NCI-H69 (cell line): ENCODE measurements around the gene RCSD1.
"Not testable (repeated sequence)": the region's sequence is repeated elsewhere in the genome, so short reads cannot be mapped to it uniquely, and the experiment has no call there.

Experiments used
- DNase-seq: peaks from one replicate; lab custom pipeline; 2025; lab: John Stamatoyannopoulos, UW

RCSD1 gene

GRCh38 chr1:167629681-167630567 is at the start of gene RCSD1:
TSS of gene RCSD1 (plus strand) at chr1:167630232. CDS start at chr1:167630424, 192 bp downstream.
- DNase-seq, result peak; percentile 18

- DNase-seq, result no peak
Measured at GRCh38 chr1:167582064-167582463, 48.0 kb upstream of the RCSD1 start.

- no peak for DNase-seq
Measured at GRCh38 chr1:167582722-167583121, 47.3 kb upstream of the RCSD1 start.

GRCh38 chr1:167584581-167584980 is 45.5 kb upstream of the RCSD1 start:
- no peak for DNase-seq

GRCh38 chr1:167587342-167587741 is 42.7 kb upstream of the RCSD1 start:
- DNase-seq, result no peak

- DNase-seq, result no peak
Measured at GRCh38 chr1:167587872-167588271, 42.2 kb upstream of the RCSD1 start.

GRCh38 chr1:167588361-167588760 is 41.7 kb upstream of the RCSD1 start:
- DNase-seq, result no peak

GRCh38 chr1:167592475-167592874 is 37.6 kb upstream of the RCSD1 start:
- no peak for DNase-seq

GRCh38 chr1:167593860-167594259 is 36.2 kb upstream of the RCSD1 start:
- no peak for DNase-seq

GRCh38 chr1:167594822-167595221 is 35.2 kb upstream of the RCSD1 start:
- no peak for DNase-seq

GRCh38 chr1:167599957-167600581 is 30.0 kb upstream of the RCSD1 start:
- peak; percentile 19 for DNase-seq

GRCh38 chr1:167601442-167602383 is 28.3 kb upstream of the RCSD1 start:
- peak; percentile 12 for DNase-seq

GRCh38 chr1:167602840-167603239 is 27.2 kb upstream of the RCSD1 start:
- no peak for DNase-seq

GRCh38 chr1:167605576-167605975 is 24.5 kb upstream of the RCSD1 start:
- DNase-seq, result no peak

GRCh38 chr1:167611983-167612382 is 18.0 kb upstream of the RCSD1 start:
- DNase-seq, result no peak

- no peak for DNase-seq
Measured at GRCh38 chr1:167612587-167613385, 17.2 kb upstream of the RCSD1 start.

GRCh38 chr1:167613984-167614383 is 16.0 kb upstream of the RCSD1 start:
- DNase-seq, result not testable (repeated sequence)

- no peak for DNase-seq
Measured at GRCh38 chr1:167614851-167615250, 15.2 kb upstream of the RCSD1 start.

- no peak for DNase-seq
Measured at GRCh38 chr1:167616521-167616920, 13.5 kb upstream of the RCSD1 start.

- DNase-seq, result no peak
Measured at GRCh38 chr1:167617153-167618147, 12.6 kb upstream of the RCSD1 start.
